ENCODE results near the gene PPP1R37. TPM values are rescaled to one million over a fixed set of nuclear protein-coding genes. Genes with fewer than 3 reads are reported as not detected.

The PPP1R37 gene
- polyA plus RNA-seq, 4 donors: 23.8 to 35.3 (median 26.0) TPM

GRCh38 chr19:45133661-45134060 lies 40.7 kb downstream of the PPP1R37 start:
- no peak for DNase-seq (ENCODE audit: low read depth in 4 of 4, low spot score in 3 of 4)

GRCh38 chr19:45135176-45135885 lies 42.4 kb downstream of the PPP1R37 start:
- DNase-seq (ENCODE audit: low read depth in 4 of 4, low spot score in 3 of 4): no peak

- no peak for DNase-seq (ENCODE audit: low read depth in 4 of 4, low spot score in 3 of 4)
Measured at GRCh38 chr19:45136507-45137178, 43.7 kb downstream of the PPP1R37 start.

- DNase-seq (ENCODE audit: low read depth in 4 of 4, low spot score in 3 of 4): no peak
Measured at GRCh38 chr19:45137179-45137761, 44.3 kb downstream of the PPP1R37 start.

GRCh38 chr19:45138303-45138751 lies 45.3 kb downstream of the PPP1R37 start:
- no peak for DNase-seq (ENCODE audit: low read depth in 4 of 4, low spot score in 3 of 4)

GRCh38 chr19:45139286-45140143 lies 46.5 kb downstream of the PPP1R37 start:
- DNase-seq (ENCODE audit: low read depth in 4 of 4, low spot score in 3 of 4): no peak

GRCh38 chr19:45140144-45140503 lies 47.1 kb downstream of the PPP1R37 start:
- DNase-seq (ENCODE audit: low read depth in 4 of 4, low spot score in 3 of 4): no peak

GRCh38 chr19:45140533-45140932 lies 47.6 kb downstream of the PPP1R37 start:
- no peak for DNase-seq (ENCODE audit: low read depth in 4 of 4, low spot score in 3 of 4)

- DNase-seq (ENCODE audit: low read depth in 4 of 4, low spot score in 3 of 4): no peak
Measured at GRCh38 chr19:45141203-45141900, 48.4 kb downstream of the PPP1R37 start.

- DNase-seq (ENCODE audit: low read depth in 4 of 4, low spot score in 3 of 4): no peak
Measured at GRCh38 chr19:45142016-45142725, 49.2 kb downstream of the PPP1R37 start.

GRCh38 chr19:45142726-45143110 lies 49.7 kb downstream of the PPP1R37 start:
- DNase-seq (ENCODE audit: low read depth in 4 of 4, low spot score in 3 of 4): no peak

GRCh38 chr19:45144431-45145269 lies 51.7 kb downstream of the PPP1R37 start:
- DNase-seq (ENCODE audit: low read depth in 4 of 4, low spot score in 3 of 4): no peak

GRCh38 chr19:45145270-45146189 lies 52.6 kb downstream of the PPP1R37 start:
- no peak for DNase-seq (ENCODE audit: low read depth in 4 of 4, low spot score in 3 of 4)

GRCh38 chr19:45146251-45146650 lies 53.3 kb downstream of the PPP1R37 start:
- DNase-seq (ENCODE audit: low read depth in 4 of 4, low spot score in 3 of 4): no peak

GRCh38 chr19:45146741-45147205 lies 53.8 kb downstream of the PPP1R37 start:
- no peak for DNase-seq (ENCODE audit: low read depth in 4 of 4, low spot score in 3 of 4)

GRCh38 chr19:45147835-45148676 lies 55.1 kb downstream of the PPP1R37 start:
- DNase-seq (ENCODE audit: low read depth in 4 of 4, low spot score in 3 of 4): no peak

GRCh38 chr19:45149129-45149528 lies 56.1 kb downstream of the PPP1R37 start:
- DNase-seq (ENCODE audit: low read depth in 4 of 4, low spot score in 3 of 4): no peak
